Activated CD4-positive, alpha-beta memory T cell treated with anti-CD3 and anti-CD28 coated beads, Interleukin-2, amount 10 ng/mL, durations not matched to agents 7 days and 5 days (primary cell): ENCODE measurements around the gene KRTAP6-2. TPM values are rescaled to one million over a fixed set of nuclear protein-coding genes. Genes with fewer than 3 reads are reported as not detected.

Source experiments
- CTCF ChIA-PET: fragments of 350-600 bp; sonication (Branson Sonifier 250); formaldehyde crosslinking; loops from one replicate; lab custom pipeline; 2021; ENCODE audit warnings: antibody characterized with exemption, inconsistent platforms; lab: Charles Lee
- POLR2A ChIA-PET: fragments of 350-600 bp; sonication (Branson Sonifier 250); formaldehyde crosslinking; loops from one replicate; lab custom pipeline; 2021; ENCODE audit warnings: antibody characterized with exemption; lab: Charles Lee
- DNase-seq: peaks from one replicate; pipeline ENCODE4 v3.0.0-alpha.2; 2020
- H3K27ac Mint-ChIP-seq: one replicate; pipeline ENCODE4 v1.8.0; 2021; ENCODE audit warnings: mild to moderate bottlenecking, mixed read lengths
- H3K27me3 Mint-ChIP-seq: one replicate; pipeline ENCODE4 v1.8.0; 2021; ENCODE audit warnings: mixed read lengths
- H3K36me3 Mint-ChIP-seq: one replicate; pipeline ENCODE4 v1.8.0; 2021; ENCODE audit warnings: low read depth, mixed read lengths
- H3K4me1 Mint-ChIP-seq: one replicate; pipeline ENCODE4 v1.8.0; 2021; ENCODE audit warnings: mixed read lengths
- H3K4me3 Mint-ChIP-seq: one replicate; pipeline ENCODE4 v1.8.0; 2021; ENCODE audit warnings: mild to moderate bottlenecking, mixed read lengths
- H3K9me3 Mint-ChIP-seq: one replicate; pipeline ENCODE4 v1.8.0; 2021; ENCODE audit warnings: mixed read lengths
- total RNA-seq, 2 experiments: library from RNA; stranded (reverse); gene quantifications; one replicate each; pipeline ENCODE4 v1.2.3, GENCODE V29; 2021

The KRTAP6-2 gene
- total RNA-seq, 2 experiments from 2014 or later: not detected

DNA sequence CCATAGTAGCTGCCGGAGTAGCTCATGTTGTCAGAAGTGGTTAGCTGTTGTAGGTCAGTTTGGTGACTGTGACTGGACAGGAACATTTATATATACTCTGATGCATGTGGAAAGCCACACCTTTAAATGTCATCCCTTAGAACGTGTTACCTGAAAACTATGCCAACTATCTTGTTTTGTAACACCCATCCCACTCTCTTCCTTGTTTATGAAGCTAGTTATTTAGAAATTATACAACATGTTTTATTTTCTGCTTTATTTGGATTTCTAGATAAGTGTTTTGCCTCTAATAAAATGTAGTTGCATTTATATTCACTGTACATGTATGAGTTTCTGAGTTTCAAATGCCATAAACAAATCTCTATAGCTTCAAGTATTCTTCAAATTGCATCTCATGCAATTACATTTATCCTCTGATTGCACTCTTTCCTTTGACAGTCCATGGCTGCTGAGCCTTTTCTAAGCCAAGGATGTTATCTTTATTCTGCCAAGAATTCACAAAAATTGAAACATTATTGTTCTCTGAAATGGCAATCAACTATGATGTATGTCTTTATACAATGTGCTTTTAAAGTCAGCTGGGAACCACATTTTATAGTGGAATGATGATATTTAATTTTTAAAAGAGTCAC, 37.3 kb downstream of the KRTAP6-2 start, which contains the start of gene KRTAP19-7:
KRTAP19-7 (minus strand) TSS at position 51 of the 632 bp plus-strand sequence; CDS start at position 26, 25 bp downstream.
- H3K36me3 Mint-ChIP-seq: no peaks in the 10 kb centered on the region
- CTCF ChIA-PET: no interaction called here
- DNase-seq: no peak
- no peak within 1 kb of the TSS for H3K27ac Mint-ChIP-seq
- no peaks in the 10 kb centered on the region for H3K9me3 Mint-ChIP-seq
- H3K4me3 Mint-ChIP-seq: no peak within 1 kb of the TSS
- no peaks in the 10 kb centered on the region for H3K4me1 Mint-ChIP-seq
- no peaks in the 10 kb centered on the region for H3K27me3 Mint-ChIP-seq
- POLR2A ChIA-PET: no interaction called here

DNA sequence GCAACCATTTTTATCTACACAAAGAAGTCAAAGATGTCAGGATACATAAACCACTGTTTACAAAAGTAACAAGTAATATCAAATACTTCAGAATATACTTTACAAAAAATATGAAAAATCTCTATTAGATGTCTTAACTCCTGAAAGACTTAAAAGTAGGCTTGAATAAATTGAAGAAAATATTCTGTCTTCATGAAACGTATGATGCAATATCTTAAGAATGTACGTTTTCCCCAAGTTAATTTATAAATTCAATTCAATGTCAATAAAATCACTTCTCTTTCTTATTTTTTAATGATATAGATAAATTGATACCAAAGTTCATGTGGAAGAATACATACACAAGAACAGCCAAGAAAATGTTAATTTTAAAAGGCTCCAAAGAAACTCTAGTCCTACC, 43.6 kb downstream of the KRTAP6-2 start:
- ChIA-PET POLR2A (no interaction called here), CTCF (no interaction called here)
- Mint-ChIP-seq H3K9me3 (no peaks in the 10 kb centered on the region), H3K27ac (no peak overlapping the region), H3K36me3 (no peaks in the 10 kb centered on the region), H3K27me3 (no peaks in the 10 kb centered on the region), H3K4me3 (no peak overlapping the region), H3K4me1 (no peaks in the 10 kb centered on the region)
- DNase-seq: no peak

DNA sequence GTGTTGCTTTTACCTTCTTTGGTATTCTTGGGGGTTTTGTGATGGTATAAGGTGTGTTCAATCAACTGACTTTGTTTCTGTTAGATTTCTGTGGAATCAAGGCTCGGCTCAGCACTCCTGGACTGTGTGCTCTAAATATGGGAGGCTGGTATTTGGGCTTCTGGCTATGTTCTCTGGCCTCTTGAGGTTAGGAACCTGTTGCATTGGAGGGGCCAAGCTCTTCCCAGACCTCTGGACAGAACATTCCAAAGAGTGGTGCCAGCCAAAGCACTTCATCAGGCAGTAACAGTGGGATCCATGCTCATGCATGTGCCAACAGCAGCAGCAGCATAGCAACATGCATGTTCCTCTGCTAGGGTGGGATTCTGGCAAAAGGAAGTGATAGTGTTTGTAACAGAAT, 45.9 kb downstream of the KRTAP6-2 start:
- H3K36me3 Mint-ChIP-seq: no peaks in the 10 kb centered on the region
- no peak overlapping the region for H3K27ac Mint-ChIP-seq
- no peaks in the 10 kb centered on the region for H3K9me3 Mint-ChIP-seq
- CTCF ChIA-PET: interaction anchor here (0.5 kb wide), 1 partner anchor 527 kb away, joined by 5 read pairs; no protein-coding TSS in a partner anchor
- H3K27me3 Mint-ChIP-seq: peaks cover 2% of the 10 kb centered on the region
- H3K4me1 Mint-ChIP-seq: no peaks in the 10 kb centered on the region
- POLR2A ChIA-PET: no interaction called here
- H3K4me3 Mint-ChIP-seq: no peak overlapping the region
- DNase-seq: no peak

Other genes starting within 250 kb of the KRTAP6-2 start
- gene KRTAP13-2, start 226.6 kb downstream of the KRTAP6-2 start, total RNA-seq: not detected
- gene KRTAP13-1, start 202.9 kb downstream of the KRTAP6-2 start, total RNA-seq: not detected
- gene KRTAP13-3, start 173.0 kb downstream of the KRTAP6-2 start, total RNA-seq: not detected
- gene KRTAP13-4, start 168.7 kb downstream of the KRTAP6-2 start, total RNA-seq: not detected
- not detected for gene KRTAP15-1, start 158.6 kb downstream of the KRTAP6-2 start, total RNA-seq
- not detected for gene KRTAP19-1, start 118.5 kb downstream of the KRTAP6-2 start, total RNA-seq
- not detected for gene KRTAP19-2, start 111.5 kb downstream of the KRTAP6-2 start, total RNA-seq
- not detected for gene KRTAP19-3, start 106.9 kb downstream of the KRTAP6-2 start, total RNA-seq
- not detected for gene KRTAP19-4, start 101.7 kb downstream of the KRTAP6-2 start, total RNA-seq
- gene KRTAP19-5, start 96.8 kb downstream of the KRTAP6-2 start, total RNA-seq: not detected
- gene KRTAP19-6, start 57.0 kb downstream of the KRTAP6-2 start, total RNA-seq: not detected
- gene KRTAP19-7, start 37.6 kb downstream of the KRTAP6-2 start, total RNA-seq: not detected
- gene KRTAP22-2, start 8.5 kb downstream of the KRTAP6-2 start, total RNA-seq: not detected
- gene KRTAP6-3, start 6.5 kb downstream of the KRTAP6-2 start, total RNA-seq: not detected
- not detected for gene KRTAP22-1, start 2.2 kb upstream of the KRTAP6-2 start, total RNA-seq
- gene KRTAP6-1, start 15.0 kb upstream of the KRTAP6-2 start, total RNA-seq: not detected
- not detected for gene KRTAP20-1, start 17.5 kb upstream of the KRTAP6-2 start, total RNA-seq
- gene KRTAP20-4, start 21.7 kb upstream of the KRTAP6-2 start, total RNA-seq: not detected
- not detected for gene KRTAP20-2, start 36.3 kb upstream of the KRTAP6-2 start, total RNA-seq
- not detected for gene KRTAP20-3, start 44.0 kb upstream of the KRTAP6-2 start, total RNA-seq
- not detected for gene KRTAP21-3, start 119.9 kb upstream of the KRTAP6-2 start, total RNA-seq
- not detected for gene KRTAP21-2, start 148.4 kb upstream of the KRTAP6-2 start, total RNA-seq
- gene KRTAP21-1, start 156.5 kb upstream of the KRTAP6-2 start, total RNA-seq: not detected
- gene KRTAP8-1, start 214.4 kb upstream of the KRTAP6-2 start, total RNA-seq: not detected
- gene KRTAP7-1, start 230.9 kb upstream of the KRTAP6-2 start, total RNA-seq: not detected